HepG2 (cell line): ENCODE data around the gene VPS52. TPM values are rescaled to one million over a fixed set of nuclear protein-coding genes. Genes with fewer than 3 reads are reported as not detected.

Source experiments
- CHD2 ChIP-seq: IDR thresholded peaks from 2 replicates; pipeline ENCODE4 v1.6.1; 2011; ENCODE audit warnings: low read depth, low read length, improper control_type of control experiment
- GFI1 ChIP-seq: sonication (generic); formaldehyde crosslinking; IDR thresholded peaks from 2 replicates; pipeline ENCODE4 v1.5.0; 2020; ENCODE audit warnings: missing genetic modification reagents, mild to moderate bottlenecking, borderline replicate concordance
- KAT7 ChIP-seq: IDR thresholded peaks from 2 replicates; pipeline ENCODE4 v1.6.1; 2018; ENCODE audit warnings: borderline replicate concordance, missing compliant biosample characterization
- NCOR1 ChIP-seq: fragments of 200-600 bp; sonication (generic); IDR thresholded peaks from 2 replicates; pipeline ENCODE4 v1.7.0; 2017; ENCODE audit warnings: antibody characterized with exemption, low read length, borderline replicate concordance
- NR1H2 ChIP-seq: sonication (generic); formaldehyde crosslinking; IDR thresholded peaks from 2 replicates; pipeline ENCODE4 v1.8.1; 2022; ENCODE audit warnings: low read depth, missing genetic modification reagents, borderline replicate concordance
- RFXANK ChIP-seq: IDR thresholded peaks from 2 replicates; pipeline ENCODE4 v1.6.1; 2016
- SOX5 ChIP-seq: IDR thresholded peaks from 2 replicates; pipeline ENCODE4 v1.6.1; 2016; ENCODE audit warnings: borderline replicate concordance
- TFDP2 ChIP-seq: sonication (generic); formaldehyde crosslinking; IDR thresholded peaks from 2 replicates; pipeline ENCODE4 v1.4.0; 2020; ENCODE audit warnings: missing genetic modification reagents
- ZFY ChIP-seq: sonication (generic); formaldehyde crosslinking; IDR thresholded peaks from 2 replicates; pipeline ENCODE4 v1.4.0; 2020; ENCODE audit warnings: missing genetic modification reagents
- ZIK1 ChIP-seq: sonication (generic); formaldehyde crosslinking; IDR thresholded peaks from 2 replicates; pipeline ENCODE4 v1.5.0; 2020; ENCODE audit warnings: mild to moderate bottlenecking, low read depth, missing genetic modification reagents, borderline replicate concordance
- ZNF142 ChIP-seq: sonication (generic); formaldehyde crosslinking; IDR thresholded peaks from 2 replicates; pipeline ENCODE4 v1.4.0; 2020; ENCODE audit warnings: missing genetic modification reagents
- ZNF256 ChIP-seq: sonication (generic); formaldehyde crosslinking; conservative IDR thresholded peaks from 2 replicates; pipeline ENCODE4 v1.4.0; 2020; ENCODE audit warnings: missing genetic modification reagents
- polyA plus RNA-seq, 8 experiments: library from polyadenylated mRNA; depleted of rRNA in 3 of 8; stranded (reverse) in 7 of 8; unstranded in 1 of 8; fragments of >200 nt; fragmentation: Illumina TruSeq in 4 of 8; extraction: Trizol in 4 of 8; gene quantifications; 2 replicates each; pipeline versions ENCODE4 v1.2.1 to v1.2.3, GENCODE V29; 2011 to 2016; ENCODE audit warnings: low read depth in 4 of 8, missing spikeins in 1 of 8, mixed read lengths in 1 of 8; ENCODE audit not compliant: insufficient read depth in 1 of 8
- total RNA-seq, 5 experiments: library from RNA; depleted of rRNA; stranded (reverse); fragments of >200 nt; fragmentation: Illumina TruSeq; extraction: Trizol; gene quantifications; 2 replicates each; pipeline ENCODE4 v1.2.3, GENCODE V29; 2016; ENCODE audit warnings: low read depth in 1 of 5
- TF ChIP-seq, protein P1 (sequence below), 2 experiments: sonication (generic) in 1 of 2; formaldehyde crosslinking in 1 of 2; IDR thresholded peaks; 2 replicates each; pipeline versions ENCODE4 v1.6.1 to v1.9.0; 2014 to 2022; ENCODE audit warnings: antibody characterized with exemption in 1 of 2, borderline replicate concordance in 1 of 2, inconsistent platforms in 1 of 2, low read depth in 1 of 2, missing genetic modification reagents in 1 of 2
- TF ChIP-seq, protein P2 (sequence below): conservative IDR thresholded peaks from 2 replicates; pipeline ENCODE4 v1.6.1; 2018; ENCODE audit warnings: missing genetic modification reagents

VPS52 gene
- total and polyA plus RNA-seq, 2 of the 13 experiments (the other 11 are each of a cell fraction or from before 2014, with no cell fraction given) = 48.9 to 85.5 TPM

- TF ChIP-seq, protein P1, sequence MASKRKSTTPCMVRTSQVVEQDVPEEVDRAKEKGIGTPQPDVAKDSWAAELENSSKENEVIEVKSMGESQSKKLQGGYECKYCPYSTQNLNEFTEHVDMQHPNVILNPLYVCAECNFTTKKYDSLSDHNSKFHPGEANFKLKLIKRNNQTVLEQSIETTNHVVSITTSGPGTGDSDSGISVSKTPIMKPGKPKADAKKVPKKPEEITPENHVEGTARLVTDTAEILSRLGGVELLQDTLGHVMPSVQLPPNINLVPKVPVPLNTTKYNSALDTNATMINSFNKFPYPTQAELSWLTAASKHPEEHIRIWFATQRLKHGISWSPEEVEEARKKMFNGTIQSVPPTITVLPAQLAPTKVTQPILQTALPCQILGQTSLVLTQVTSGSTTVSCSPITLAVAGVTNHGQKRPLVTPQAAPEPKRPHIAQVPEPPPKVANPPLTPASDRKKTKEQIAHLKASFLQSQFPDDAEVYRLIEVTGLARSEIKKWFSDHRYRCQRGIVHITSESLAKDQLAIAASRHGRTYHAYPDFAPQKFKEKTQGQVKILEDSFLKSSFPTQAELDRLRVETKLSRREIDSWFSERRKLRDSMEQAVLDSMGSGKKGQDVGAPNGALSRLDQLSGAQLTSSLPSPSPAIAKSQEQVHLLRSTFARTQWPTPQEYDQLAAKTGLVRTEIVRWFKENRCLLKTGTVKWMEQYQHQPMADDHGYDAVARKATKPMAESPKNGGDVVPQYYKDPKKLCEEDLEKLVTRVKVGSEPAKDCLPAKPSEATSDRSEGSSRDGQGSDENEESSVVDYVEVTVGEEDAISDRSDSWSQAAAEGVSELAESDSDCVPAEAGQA (IDR thresholded peaks at IDR 0.05; ENCODE audit: low read depth) = no peak
- TF ChIP-seq, protein P1 (CRISPR knock-in tag; IDR thresholded peaks at IDR 0.05; ENCODE audit: borderline replicate concordance) = no peak
- TF ChIP-seq KAT7 (CRISPR knock-in tag) = no peak
- TF ChIP-seq GFI1 (CRISPR knock-in tag) = 0 out of 2 replicates have a peak, but pooled peaks have one; percentile 3
- TF ChIP-seq NR1H2 = no peak
- TF ChIP-seq ZFY (CRISPR knock-in tag) = no peak
- TF ChIP-seq RFXANK = no peak
- TF ChIP-seq CHD2 = no peak
- no peak for TF ChIP-seq TFDP2 (CRISPR knock-in tag)
- 0 out of 2 replicates have a peak, but pooled peaks have one; percentile 6 for TF ChIP-seq ZNF142 (CRISPR knock-in tag)
- TF ChIP-seq SOX5 = no peak
- TF ChIP-seq NCOR1 = no peak
- TF ChIP-seq, protein P2, sequence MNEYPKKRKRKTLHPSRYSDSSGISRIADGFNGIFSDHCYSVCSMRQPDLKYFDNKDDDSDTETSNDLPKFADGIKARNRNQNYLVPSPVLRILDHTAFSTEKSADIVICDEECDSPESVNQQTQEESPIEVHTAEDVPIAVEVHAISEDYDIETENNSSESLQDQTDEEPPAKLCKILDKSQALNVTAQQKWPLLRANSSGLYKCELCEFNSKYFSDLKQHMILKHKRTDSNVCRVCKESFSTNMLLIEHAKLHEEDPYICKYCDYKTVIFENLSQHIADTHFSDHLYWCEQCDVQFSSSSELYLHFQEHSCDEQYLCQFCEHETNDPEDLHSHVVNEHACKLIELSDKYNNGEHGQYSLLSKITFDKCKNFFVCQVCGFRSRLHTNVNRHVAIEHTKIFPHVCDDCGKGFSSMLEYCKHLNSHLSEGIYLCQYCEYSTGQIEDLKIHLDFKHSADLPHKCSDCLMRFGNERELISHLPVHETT = no peak
- TF ChIP-seq ZNF256 (CRISPR knock-in tag) = no peak; the same call in 1 of the 2 replicates
- TF ChIP-seq ZIK1 (CRISPR knock-in tag) = peak; percentile 45; the same call in 1 of the 2 replicates
Measured at GRCh38 chr6:33272275-33273128, 826 bp upstream of the VPS52 start (continued).
